DMS153 treated with DMSO at 0.1 percent for 48 hours (cell line): Measurements from ENCODE around the gene SMAD3.

ENCODE experiments used
- DNase-seq: peaks from one replicate; lab custom pipeline; 2025; ENCODE audit not compliant: unreplicated experiment; lab: John Stamatoyannopoulos, UW

Gene SMAD3

GRCh38 chr15:67194171-67195114, 129.0 kb downstream of the SMAD3 start:
- DNase-seq, result no peak

- DNase-seq, result no peak
Measured at GRCh38 chr15:67195305-67195704, 129.9 kb downstream of the SMAD3 start.

- no peak for DNase-seq
Measured at GRCh38 chr15:67196222-67196621, 130.8 kb downstream of the SMAD3 start.

- DNase-seq, result no peak
Measured at GRCh38 chr15:67196672-67197363, 131.4 kb downstream of the SMAD3 start.

GRCh38 chr15:67197364-67197695, 131.9 kb downstream of the SMAD3 start:
- no peak for DNase-seq

GRCh38 chr15:67198157-67198754, 132.9 kb downstream of the SMAD3 start:
- DNase-seq, result no peak

- DNase-seq, result no peak
Measured at GRCh38 chr15:67199391-67199790, 134.0 kb downstream of the SMAD3 start.

- DNase-seq, result no peak
Measured at GRCh38 chr15:67199881-67200763, 134.7 kb downstream of the SMAD3 start.

GRCh38 chr15:67201136-67201535, 135.7 kb downstream of the SMAD3 start:
- no peak for DNase-seq

- no peak for DNase-seq
Measured at GRCh38 chr15:67202091-67202490, 136.7 kb downstream of the SMAD3 start.

- no peak for DNase-seq
Measured at GRCh38 chr15:67202991-67203390, 137.6 kb downstream of the SMAD3 start.

GRCh38 chr15:67207555-67208207, 142.3 kb downstream of the SMAD3 start:
- DNase-seq, result no peak

- no peak for DNase-seq
Measured at GRCh38 chr15:67208396-67208795, 143.0 kb downstream of the SMAD3 start.

- no peak for DNase-seq
Measured at GRCh38 chr15:67210555-67211168, 145.3 kb downstream of the SMAD3 start.

- no peak for DNase-seq
Measured at GRCh38 chr15:67212684-67213367, 147.4 kb downstream of the SMAD3 start.

GRCh38 chr15:67215102-67215501, 149.7 kb downstream of the SMAD3 start:
- no peak for DNase-seq

- no peak for DNase-seq
Measured at GRCh38 chr15:67216859-67217258, 151.5 kb downstream of the SMAD3 start.

- no peak for DNase-seq
Measured at GRCh38 chr15:67218428-67218827, 153.0 kb downstream of the SMAD3 start.

GRCh38 chr15:67219288-67219687, 153.9 kb downstream of the SMAD3 start:
- DNase-seq, result no peak
